ENCODE data around the gene HOXA3. TPM values are rescaled to one million over a fixed set of nuclear protein-coding genes. Genes with fewer than 3 reads are reported as not detected.

Gene HOXA3
- polyA plus RNA-seq, 1 donor (not counting 4 experiments of a cell fraction or from before 2014, with no cell fraction given) = 0.58 TPM

- Histone ChIP-seq H2AFZ (ENCODE audit: control insufficient read depth, low read length) (no peak overlapping the region), H3K4me2 (ENCODE audit: control insufficient read depth, extremely low read depth, insufficient read depth, low read depth, low read length) (no peak overlapping the region), H3K4me3 (ENCODE audit: control insufficient read depth in 2 of 3, extremely low read depth in 1 of 3, insufficient read depth in 2 of 3, low read depth in 1 of 3, low read length in 3 of 3) (no peak overlapping the region), H3K36me3 (ENCODE audit: control insufficient read depth in 2 of 2, extremely low read depth in 1 of 2, insufficient read depth in 2 of 2, low read length in 2 of 2) (peaks cover 0 to 4% of the 10 kb centered on the region in 2 experiments), H3K4me1 (ENCODE audit: control insufficient read depth, extremely low read depth, insufficient read depth, low read length) (peaks cover 25% of the 10 kb centered on the region), H3K9me1 (ENCODE audit: control insufficient read depth, extremely low read depth, insufficient read depth, low read length) (no peaks in the 10 kb centered on the region), H4K20me1 (ENCODE audit: control insufficient read depth, extremely low read depth, insufficient read depth, low read length) (no peaks in the 10 kb centered on the region), H3K9me3 (ENCODE audit: control insufficient read depth, low read depth, low read length) (no peaks in the 10 kb centered on the region), H3K27me3 (ENCODE audit: control insufficient read depth, extremely low read depth, insufficient read depth, low read length) (peaks cover 6% of the 10 kb centered on the region), H3K9ac (ENCODE audit: control insufficient read depth, extremely low read depth, insufficient read depth, low read length) (no peak overlapping the region), H3K27ac (ENCODE audit: control insufficient read depth, insufficient read depth, low read length) (no peak overlapping the region), H3K79me2 (ENCODE audit: control insufficient read depth, insufficient read depth, low read length) (peaks cover 31% of the 10 kb centered on the region)
- TF ChIP-seq CTCF (optimal IDR thresholded peaks at IDR 0.05 in 1 of 3, IDR thresholded peaks at IDR 0.05 in 1 of 3, conservative IDR thresholded peaks at IDR 0.05 in 1 of 3; ENCODE audit: extremely low read depth in 1 of 3, insufficient read depth in 2 of 3, low read length in 3 of 3) (no peak), EZH2 (IDR thresholded peaks at IDR 0.05; ENCODE audit: low read length) (no peak)
- dilution Hi-C loops (cut with MboI; ENCODE audit: extremely low pct_ligation_motif_present, low sequenced_read_pairs) = no loop called here
- FAIRE-seq (no peak), DNase-seq (ENCODE audit: low read depth, low spot score) (no peak)
Observed at GRCh38 chr7:27174874-27175625, 22.7 kb upstream of the HOXA3 start.

- Histone ChIP-seq H3K79me2 (ENCODE audit: control insufficient read depth, insufficient read depth, low read length) (peaks cover 35% of the 10 kb centered on the region), H3K9me1 (ENCODE audit: control insufficient read depth, extremely low read depth, insufficient read depth, low read length) (no peaks in the 10 kb centered on the region), H3K4me3 (ENCODE audit: control insufficient read depth in 2 of 3, extremely low read depth in 1 of 3, insufficient read depth in 2 of 3, low read depth in 1 of 3, low read length in 3 of 3) (peak within 1 kb of the TSS; percentile 78 to 94 (median 84)), H3K36me3 (ENCODE audit: control insufficient read depth in 2 of 2, extremely low read depth in 1 of 2, insufficient read depth in 2 of 2, low read length in 2 of 2) (peaks cover 0 to 4% of the 10 kb centered on the region in 2 experiments), H3K9ac (ENCODE audit: control insufficient read depth, extremely low read depth, insufficient read depth, low read length) (peak within 1 kb of the TSS; percentile 83), H2AFZ (ENCODE audit: control insufficient read depth, low read length) (peak within 1 kb of the TSS; percentile 67), H3K4me1 (ENCODE audit: control insufficient read depth, extremely low read depth, insufficient read depth, low read length) (peaks cover 22% of the 10 kb centered on the region), H3K27me3 (ENCODE audit: control insufficient read depth, extremely low read depth, insufficient read depth, low read length) (peaks cover 6% of the 10 kb centered on the region), H3K9me3 (ENCODE audit: control insufficient read depth, low read depth, low read length) (no peaks in the 10 kb centered on the region), H3K27ac (ENCODE audit: control insufficient read depth, insufficient read depth, low read length) (peak within 1 kb of the TSS; percentile 54), H3K4me2 (ENCODE audit: control insufficient read depth, extremely low read depth, insufficient read depth, low read depth, low read length) (peak within 1 kb of the TSS; percentile 98), H4K20me1 (ENCODE audit: control insufficient read depth, extremely low read depth, insufficient read depth, low read length) (no peaks in the 10 kb centered on the region)
- dilution Hi-C loops (cut with MboI; ENCODE audit: extremely low pct_ligation_motif_present, low sequenced_read_pairs) = no loop called here
- DNase-seq (ENCODE audit: low read depth, low spot score) = no peak
- TF ChIP-seq CTCF (optimal IDR thresholded peaks at IDR 0.05 in 1 of 3, IDR thresholded peaks at IDR 0.05 in 1 of 3, conservative IDR thresholded peaks at IDR 0.05 in 1 of 3; ENCODE audit: extremely low read depth in 1 of 3, insufficient read depth in 2 of 3, low read length in 3 of 3) (no peak), EZH2 (IDR thresholded peaks at IDR 0.05; ENCODE audit: low read length) (no peak)
- no peak for FAIRE-seq
Observed at GRCh38 chr7:27173956-27174873, 21.8 kb upstream of the HOXA3 start, which contains the start of gene HOXA10. Gene HOXA10 (minus strand): TSS chr7:27174320. CDS start chr7:27174306, 14 bp downstream.

Data from keratinocyte (primary cell).